SK-N-SH (cell line): ENCODE measurements around the gene OTOP2. TPM values are rescaled to one million over a fixed set of nuclear protein-coding genes. Genes with fewer than 3 reads are reported as not detected.

Source experiments
- CTCF ChIA-PET: fragments of 300-600, 350-600 bp; formaldehyde crosslinking; extraction: SDS; loops from one replicate; lab custom pipeline; 2021; lab: Yijun Ruan, JAX
- POLR2A ChIA-PET: fragments of 350-600 bp; sonication (Branson Sonifier 250); formaldehyde crosslinking; extraction: SDS; loops from one replicate; lab custom pipeline; 2020; ENCODE audit warnings: antibody characterized with exemption, inconsistent platforms; lab: Yijun Ruan, JAX
- DNase-seq: peaks from one replicate; pipeline ENCODE4 v3.0.0; 2012
- H2AFZ ChIP-seq: fragments of 200-600 bp; sonication (generic); 2 replicates; pipeline ENCODE4 v1.8.1; 2016; ENCODE audit warnings: antibody characterized with exemption, mild to moderate bottlenecking, low read depth
- H3F3A ChIP-seq: fragments of 200-600 bp; sonication (generic); replicated peaks from 2 replicates; pipeline ENCODE3; 2016; ENCODE audit warnings: antibody characterized with exemption, mild to moderate bottlenecking; ENCODE audit not compliant: insufficient read depth
- H3K27ac ChIP-seq, 2 experiments: fragments of 200-500 bp in 1 of 2; fragments of 200-600 bp in 1 of 2; sonication (Bioruptor generic) in 1 of 2; sonication (generic), shearing (Covaris generic) in 1 of 2; 2 replicates each; pipeline versions ENCODE4 v1.5.1 to v1.6.1; 2014 to 2016; ENCODE audit warnings: low read depth in 2 of 2, inconsistent platforms in 1 of 2, low read length in 1 of 2, mild to moderate bottlenecking in 1 of 2, mixed read lengths in 1 of 2
- H3K27me3 ChIP-seq: fragments of 200-600 bp; sonication (generic), shearing (Covaris generic); 2 replicates; pipeline ENCODE4 v1.6.1; 2016; ENCODE audit warnings: mixed run types; ENCODE audit not compliant: insufficient read depth
- H3K36me3 ChIP-seq, 2 experiments: fragments of 200-500 bp in 1 of 2; fragments of 200-600 bp in 1 of 2; sonication (Bioruptor generic) in 1 of 2; sonication (generic) in 1 of 2; replicated peaks in 1 of 2; 2 replicates each; pipeline versions ENCODE3 to v1.5.1; 2014 to 2016; ENCODE audit warnings: low read length in 1 of 2, mild to moderate bottlenecking in 1 of 2; ENCODE audit not compliant: insufficient read depth in 2 of 2, control insufficient read depth in 1 of 2
- H3K4me1 ChIP-seq, 2 experiments: fragments of 200-500 bp in 1 of 2; fragments of 200-600 bp in 1 of 2; sonication (Bioruptor generic) in 1 of 2; sonication (generic), shearing (Covaris generic) in 1 of 2; 2 replicates each; pipeline versions ENCODE4 v1.5.1 to v1.6.1; 2014 to 2016; ENCODE audit warnings: low read depth in 1 of 2, low read length in 1 of 2, mixed run types in 1 of 2; ENCODE audit not compliant: insufficient read depth in 2 of 2, control insufficient read depth in 1 of 2
- H3K4me2 ChIP-seq: fragments of 200-600 bp; sonication (generic), shearing (Covaris generic); 2 replicates; pipeline ENCODE4 v1.6.1; 2017; ENCODE audit warnings: mixed run types
- H3K4me3 ChIP-seq, 2 experiments: fragments of 200-500 bp in 1 of 2; fragments of 200-600 bp in 1 of 2; sonication (Bioruptor generic) in 1 of 2; sonication (generic), shearing (Covaris generic) in 1 of 2; 2 replicates each; pipeline versions ENCODE4 v1.5.1 to v1.8.1; 2014 to 2016; ENCODE audit warnings: low read depth in 2 of 2, inconsistent platforms in 1 of 2, low read length in 1 of 2, mild to moderate bottlenecking in 1 of 2, mixed read lengths in 1 of 2, moderate library complexity in 1 of 2
- H3K79me2 ChIP-seq: fragments of 200-600 bp; sonication (generic); 2 replicates; pipeline ENCODE4 v1.8.1; 2017; ENCODE audit warnings: mild to moderate bottlenecking; ENCODE audit not compliant: insufficient read depth
- H3K9ac ChIP-seq: fragments of 200-600 bp; sonication (generic); 2 replicates; pipeline ENCODE4 v1.6.1; 2017; ENCODE audit warnings: mixed run types
- H3K9me2 ChIP-seq: fragments of 200-600 bp; sonication (generic); 2 replicates; pipeline ENCODE4 v1.6.1; 2017; ENCODE audit warnings: mixed run types
- H3K9me3 ChIP-seq: fragments of 200-600 bp; sonication (generic); 2 replicates; pipeline ENCODE4 v1.6.1; 2017; ENCODE audit warnings: mixed run types, mild to moderate bottlenecking, moderate library complexity
- H4K20me1 ChIP-seq: fragments of 200-600 bp; sonication (generic); 2 replicates; pipeline ENCODE4 v1.6.1; 2017; ENCODE audit warnings: mild to moderate bottlenecking, mixed run types; ENCODE audit not compliant: insufficient read depth
- EP300 ChIP-seq, 2 experiments: IDR thresholded peaks; 2 replicates each; pipeline versions ENCODE4 v1.4.0 to v1.6.1; 2012; ENCODE audit warnings: borderline replicate concordance in 1 of 2, low read depth in 1 of 2, low read length in 1 of 2
- FOSL2 ChIP-seq: IDR thresholded peaks from 2 replicates; pipeline ENCODE4 v1.4.0; 2012; ENCODE audit warnings: low read depth, mild to moderate bottlenecking, moderate library complexity, borderline replicate concordance
- FOXJ3 ChIP-seq: sonication (generic); formaldehyde crosslinking; IDR thresholded peaks from 2 replicates; pipeline ENCODE4 v1.5.1; 2020; ENCODE audit warnings: mild to moderate bottlenecking, missing genetic modification reagents
- FOXM1 ChIP-seq: IDR thresholded peaks from 2 replicates; pipeline ENCODE4 v1.4.0; 2012; ENCODE audit warnings: low read depth, mild to moderate bottlenecking
- JUND ChIP-seq: IDR thresholded peaks from 2 replicates; pipeline ENCODE4 v1.4.0; 2012
- MEF2A ChIP-seq: IDR thresholded peaks from 2 replicates; pipeline ENCODE4 v1.4.0; 2012; ENCODE audit warnings: low read depth, borderline replicate concordance
- NRF1 ChIP-seq: IDR thresholded peaks from 2 replicates; pipeline ENCODE4 v1.6.1; 2012; ENCODE audit warnings: low read depth, mild to moderate bottlenecking, low read length
- POLR2AphosphoS5 ChIP-seq: IDR thresholded peaks from 2 replicates; pipeline ENCODE4 v1.6.1; 2012; ENCODE audit warnings: low read depth, low read length
- RAD21 ChIP-seq: IDR thresholded peaks from 2 replicates; pipeline ENCODE4 v1.6.1; 2012; ENCODE audit warnings: mild to moderate bottlenecking, low read length
- RFX5 ChIP-seq: IDR thresholded peaks from 2 replicates; pipeline ENCODE4 v1.6.1; 2012; ENCODE audit warnings: mild to moderate bottlenecking, improper control_type of control experiment, low read length
- RXRA ChIP-seq: IDR thresholded peaks from 2 replicates; pipeline ENCODE4 v1.4.0; 2012; ENCODE audit warnings: low read depth, mild to moderate bottlenecking, borderline replicate concordance
- TAF1 ChIP-seq: IDR thresholded peaks from 2 replicates; pipeline ENCODE4 v1.6.1; 2012; ENCODE audit warnings: low read depth, mild to moderate bottlenecking, low read length, moderate library complexity, borderline replicate concordance
- TCF12 ChIP-seq: IDR thresholded peaks from 2 replicates; pipeline ENCODE4 v1.4.0; 2012
- WGBS: methylation state at CpG from one replicate; pipeline ENCODE4 v1.1.6; 2017; ENCODE audit warnings: low lambda C conversion rate; 5-methylcytosine and 5-hydroxymethylcytosine counted together
- polyA plus RNA-seq, 3 experiments: library from polyadenylated mRNA; depleted of rRNA; stranded (reverse); fragments of >200 nt; gene quantifications; 2 replicates each; pipeline ENCODE4 v1.2.3, GENCODE V29; 2012
- TF ChIP-seq, protein P1 (sequence below): IDR thresholded peaks from 2 replicates; pipeline ENCODE4; 2012
- TF ChIP-seq, protein P2 (sequence below): IDR thresholded peaks from 2 replicates; pipeline ENCODE4 v1.4.0; 2012; ENCODE audit warnings: low read depth, borderline replicate concordance
- TF ChIP-seq, protein P3 (sequence below): IDR thresholded peaks from 2 replicates; pipeline ENCODE4 v1.4.0; 2012; ENCODE audit warnings: low read depth
- TF ChIP-seq, protein P4 (sequence below): fragments of 150-350 bp; IDR thresholded peaks from 2 replicates; pipeline ENCODE4 v1.6.1; 2016; ENCODE audit warnings: mild to moderate bottlenecking, low read depth, low read length
- TF ChIP-seq, protein P5 (sequence below): fragments of 150-350 bp; IDR thresholded peaks from 2 replicates; pipeline ENCODE4 v1.6.1; 2017; ENCODE audit warnings: antibody characterized with exemption, low read length, low read depth, borderline replicate concordance

The OTOP2 gene
- polyA plus RNA-seq, 1 of the 3 experiments (the other 2 are of a cell fraction) = not detected

DNA sequence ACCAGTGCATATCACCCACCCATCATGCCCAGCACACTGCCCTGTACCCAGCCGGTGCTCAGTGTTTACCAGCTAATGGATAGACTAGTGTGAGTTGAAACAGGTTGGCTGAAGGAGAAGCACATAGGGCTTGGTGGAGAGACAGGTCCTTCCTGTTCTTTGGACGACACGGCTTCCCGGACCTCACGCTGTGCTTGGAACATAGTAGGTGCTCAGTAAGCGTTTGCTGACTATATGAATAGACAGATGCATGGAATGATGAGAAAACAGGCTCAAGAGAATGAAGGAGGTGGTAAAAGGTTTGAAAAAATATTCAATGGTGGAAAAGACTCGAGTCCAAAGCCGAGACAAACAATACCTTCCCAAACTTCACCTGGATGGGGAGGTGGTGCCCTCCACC lies 23.9 kb upstream of the OTOP2 start:
- no peaks in the 10 kb centered on the region for H3K9me2 ChIP-seq
- no peaks in the 10 kb centered on the region for H4K20me1 ChIP-seq
- no peaks in the 10 kb centered on the region for H3K9me3 ChIP-seq
- no peaks in the 10 kb centered on the region for H3K4me1 ChIP-seq
- H3F3A ChIP-seq = no peaks in the 10 kb centered on the region
- no peaks in the 10 kb centered on the region for H3K79me2 ChIP-seq
- TF ChIP-seq, protein P1, sequence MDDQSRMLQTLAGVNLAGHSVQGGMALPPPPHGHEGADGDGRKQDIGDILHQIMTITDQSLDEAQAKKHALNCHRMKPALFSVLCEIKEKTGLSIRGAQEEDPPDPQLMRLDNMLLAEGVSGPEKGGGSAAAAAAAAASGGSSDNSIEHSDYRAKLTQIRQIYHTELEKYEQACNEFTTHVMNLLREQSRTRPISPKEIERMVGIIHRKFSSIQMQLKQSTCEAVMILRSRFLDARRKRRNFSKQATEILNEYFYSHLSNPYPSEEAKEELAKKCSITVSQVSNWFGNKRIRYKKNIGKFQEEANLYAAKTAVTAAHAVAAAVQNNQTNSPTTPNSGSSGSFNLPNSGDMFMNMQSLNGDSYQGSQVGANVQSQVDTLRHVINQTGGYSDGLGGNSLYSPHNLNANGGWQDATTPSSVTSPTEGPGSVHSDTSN = no peak
- TF ChIP-seq POLR2AphosphoS5 = no peak
- TF ChIP-seq NRF1 = no peak
- no peak for TF ChIP-seq EP300 (IDR thresholded peaks at IDR 0.05; ENCODE audit: borderline replicate concordance in 1 of 2, low read depth in 1 of 2, low read length in 1 of 2)
- peaks cover 39% of the 10 kb centered on the region for H3K27me3 ChIP-seq
- H2AFZ ChIP-seq = no peak overlapping the region
- WGBS = 66% methylated on average over 8 of the region's 8 CpGs
- H3K9ac ChIP-seq = no peak overlapping the region
- no peaks in the 10 kb centered on the region for H3K36me3 ChIP-seq
- POLR2A ChIA-PET = no interaction called here
- no peak overlapping the region for H3K27ac ChIP-seq
- no peak overlapping the region for H3K4me2 ChIP-seq
- no peak overlapping the region for H3K4me3 ChIP-seq
- CTCF ChIA-PET = interaction anchor here (1.0 to 3.1 kb wide), 4 partner anchors 23 to 38 kb away, joined by 3 to 13 read pairs (median 4); partner anchors contain the start of genes OTOP2 and USH1G
- DNase-seq = no peak

DNA sequence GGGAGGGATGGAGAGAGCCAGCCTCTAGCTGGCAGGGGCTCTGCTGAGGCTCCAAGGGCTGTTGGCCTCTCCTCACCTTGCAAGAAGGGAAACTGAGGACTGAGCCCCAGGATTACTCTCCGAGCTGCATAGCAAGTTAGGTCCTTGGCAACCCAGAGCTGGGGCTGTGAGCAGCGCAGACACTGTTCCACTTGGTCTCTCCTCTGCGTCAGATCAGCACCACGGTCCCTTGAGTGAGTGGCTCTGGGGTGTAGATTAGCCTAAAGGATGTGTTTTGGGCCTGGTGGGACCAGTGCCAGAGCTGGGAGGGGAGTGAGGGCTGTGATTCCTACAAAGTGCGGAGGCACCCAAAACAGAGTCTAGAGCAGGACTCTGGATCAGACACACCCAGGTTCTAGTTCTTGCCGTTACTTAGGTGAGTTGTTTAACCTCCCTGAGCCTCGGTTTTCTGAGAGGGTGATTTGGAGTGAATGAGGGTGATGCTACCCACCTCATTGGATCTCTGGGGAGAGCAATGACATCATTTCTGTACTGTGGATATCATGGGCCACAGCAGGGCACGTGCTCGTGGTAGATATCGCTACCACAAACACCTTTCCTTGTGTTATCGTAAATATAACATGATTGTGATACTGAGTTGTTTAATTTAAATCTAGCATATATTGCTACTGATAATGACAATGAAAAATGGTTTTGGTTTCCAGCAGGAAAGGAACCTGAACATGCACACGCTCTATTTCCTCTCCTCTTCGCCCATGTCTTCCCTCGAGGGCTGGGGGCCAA lies 22.5 kb upstream of the OTOP2 start:
- CTCF ChIA-PET = interaction anchor here (0.9 to 3.1 kb wide), 7 partner anchors 11 to 300 kb away, joined by 3 to 13 read pairs (median 4); partner anchors contain the start of genes GRIN2C, OTOP2 and USH1G
- Histone ChIP-seq H3K9me3 (no peaks in the 10 kb centered on the region), H3K79me2 (no peaks in the 10 kb centered on the region), H3K4me2 (no peak overlapping the region), H3K9me2 (no peaks in the 10 kb centered on the region), H3K4me1 (no peaks in the 10 kb centered on the region), H3K4me3 (no peak overlapping the region), H3K9ac (no peak overlapping the region), H4K20me1 (no peaks in the 10 kb centered on the region), H3K27ac (no peak overlapping the region), H3F3A (no peaks in the 10 kb centered on the region), H3K36me3 (no peaks in the 10 kb centered on the region), H2AFZ (no peak overlapping the region), H3K27me3 (peaks cover 27% of the 10 kb centered on the region)
- DNase-seq = no peak
- 67% methylated on average over 14 of the region's 14 CpGs for WGBS
- TF ChIP-seq FOSL2 = no peak
- TF ChIP-seq, protein P2, sequence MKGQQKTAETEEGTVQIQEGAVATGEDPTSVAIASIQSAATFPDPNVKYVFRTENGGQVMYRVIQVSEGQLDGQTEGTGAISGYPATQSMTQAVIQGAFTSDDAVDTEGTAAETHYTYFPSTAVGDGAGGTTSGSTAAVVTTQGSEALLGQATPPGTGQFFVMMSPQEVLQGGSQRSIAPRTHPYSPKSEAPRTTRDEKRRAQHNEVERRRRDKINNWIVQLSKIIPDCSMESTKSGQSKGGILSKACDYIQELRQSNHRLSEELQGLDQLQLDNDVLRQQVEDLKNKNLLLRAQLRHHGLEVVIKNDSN = no peak
- POLR2A ChIA-PET = no interaction called here

DNA sequence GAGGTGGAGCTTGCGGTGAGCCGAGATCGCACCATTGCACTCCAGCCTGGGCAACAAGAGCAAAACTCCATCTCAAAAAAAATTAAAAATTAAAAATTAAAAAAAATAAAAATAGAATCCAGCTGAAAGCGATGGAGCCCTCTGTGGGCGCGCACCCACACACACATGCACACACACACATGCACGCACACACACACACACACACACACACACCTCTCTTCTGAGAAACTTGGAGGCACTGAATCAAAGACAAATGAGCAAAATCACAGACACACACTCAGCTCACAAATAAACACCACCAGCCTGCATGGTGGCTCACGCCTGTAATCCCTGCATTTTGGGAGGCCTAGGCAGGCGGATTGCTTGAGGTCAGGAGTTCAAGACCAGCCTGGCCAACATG lies 21.0 kb upstream of the OTOP2 start:
- POLR2A ChIA-PET = interaction anchor here (0.7 kb wide), 1 partner anchor 23 kb away, joined by 3 read pairs; no protein-coding TSS in a partner anchor
- no peak overlapping the region for H3K9ac ChIP-seq
- H2AFZ ChIP-seq = no peak overlapping the region
- CTCF ChIA-PET = interaction anchor here (0.8 to 2.0 kb wide), 5 partner anchors 11 to 41 kb away, joined by 3 to 9 read pairs (median 5); partner anchors contain the start of genes OTOP2 and USH1G
- no peak overlapping the region for H3K27ac ChIP-seq
- no peak for DNase-seq
- H3K79me2 ChIP-seq = no peaks in the 10 kb centered on the region
- H3F3A ChIP-seq = no peaks in the 10 kb centered on the region
- H3K4me1 ChIP-seq = no peaks in the 10 kb centered on the region
- H3K27me3 ChIP-seq = peaks cover 15% of the 10 kb centered on the region
- no peaks in the 10 kb centered on the region for H4K20me1 ChIP-seq
- no peaks in the 10 kb centered on the region for H3K9me2 ChIP-seq
- 83% methylated on average over 9 of the region's 9 CpGs for WGBS
- no peaks in the 10 kb centered on the region for H3K9me3 ChIP-seq
- no peak overlapping the region for H3K4me3 ChIP-seq
- TF ChIP-seq, protein P3, sequence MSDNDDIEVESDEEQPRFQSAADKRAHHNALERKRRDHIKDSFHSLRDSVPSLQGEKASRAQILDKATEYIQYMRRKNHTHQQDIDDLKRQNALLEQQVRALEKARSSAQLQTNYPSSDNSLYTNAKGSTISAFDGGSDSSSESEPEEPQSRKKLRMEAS = no peak
- no peak for TF ChIP-seq NRF1
- TF ChIP-seq JUND = no peak
- no peak for TF ChIP-seq FOSL2
- TF ChIP-seq FOXJ3 (CRISPR knock-in tag) = no peak
- TF ChIP-seq TAF1 = no peak
- TF ChIP-seq, protein P4, sequence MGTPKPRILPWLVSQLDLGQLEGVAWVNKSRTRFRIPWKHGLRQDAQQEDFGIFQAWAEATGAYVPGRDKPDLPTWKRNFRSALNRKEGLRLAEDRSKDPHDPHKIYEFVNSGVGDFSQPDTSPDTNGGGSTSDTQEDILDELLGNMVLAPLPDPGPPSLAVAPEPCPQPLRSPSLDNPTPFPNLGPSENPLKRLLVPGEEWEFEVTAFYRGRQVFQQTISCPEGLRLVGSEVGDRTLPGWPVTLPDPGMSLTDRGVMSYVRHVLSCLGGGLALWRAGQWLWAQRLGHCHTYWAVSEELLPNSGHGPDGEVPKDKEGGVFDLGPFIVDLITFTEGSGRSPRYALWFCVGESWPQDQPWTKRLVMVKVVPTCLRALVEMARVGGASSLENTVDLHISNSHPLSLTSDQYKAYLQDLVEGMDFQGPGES = no peak
- no peak for TF ChIP-seq RFX5
- no peak for TF ChIP-seq FOXM1
- TF ChIP-seq RXRA = no peak
- TF ChIP-seq TCF12 = no peak
- TF ChIP-seq RAD21 = no peak
- TF ChIP-seq, protein P5, sequence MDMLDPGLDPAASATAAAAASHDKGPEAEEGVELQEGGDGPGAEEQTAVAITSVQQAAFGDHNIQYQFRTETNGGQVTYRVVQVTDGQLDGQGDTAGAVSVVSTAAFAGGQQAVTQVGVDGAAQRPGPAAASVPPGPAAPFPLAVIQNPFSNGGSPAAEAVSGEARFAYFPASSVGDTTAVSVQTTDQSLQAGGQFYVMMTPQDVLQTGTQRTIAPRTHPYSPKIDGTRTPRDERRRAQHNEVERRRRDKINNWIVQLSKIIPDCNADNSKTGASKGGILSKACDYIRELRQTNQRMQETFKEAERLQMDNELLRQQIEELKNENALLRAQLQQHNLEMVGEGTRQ = no peak
- no peak for TF ChIP-seq MEF2A
- no peaks in the 10 kb centered on the region for H3K36me3 ChIP-seq
- no peak overlapping the region for H3K4me2 ChIP-seq
